ENCODE measurements around the gene WDR41. TPM values are rescaled to one million over a fixed set of nuclear protein-coding genes. Genes with fewer than 3 reads are reported as not detected.

The WDR41 gene
- polyA plus RNA-seq, 1 donor from 2014 or later = 87.6 TPM

GRCh38 chr5:77498952-77499351, 6.8 kb upstream of the WDR41 start:
- TF ChIP-seq SMC3 (conservative IDR thresholded peaks at IDR 0.05; ENCODE audit: poor library complexity) (no peak), EZH2 (IDR thresholded peaks at IDR 0.05; ENCODE audit: borderline replicate concordance, insufficient read depth, low read length, poor library complexity, severe bottlenecking) (no peak), MXI1 (conservative IDR thresholded peaks at IDR 0.05; ENCODE audit: poor library complexity, severe bottlenecking) (no peak), RAD21 (conservative IDR thresholded peaks at IDR 0.05) (no peak), EP300 (conservative IDR thresholded peaks at IDR 0.05; ENCODE audit: poor library complexity, severe bottlenecking) (no peak), TAF1 (IDR thresholded peaks at IDR 0.05; ENCODE audit: low read depth) (no peak), POLR2AphosphoS5 (IDR thresholded peaks at IDR 0.05) (no peak)
- TF ChIP-seq, protein P1, sequence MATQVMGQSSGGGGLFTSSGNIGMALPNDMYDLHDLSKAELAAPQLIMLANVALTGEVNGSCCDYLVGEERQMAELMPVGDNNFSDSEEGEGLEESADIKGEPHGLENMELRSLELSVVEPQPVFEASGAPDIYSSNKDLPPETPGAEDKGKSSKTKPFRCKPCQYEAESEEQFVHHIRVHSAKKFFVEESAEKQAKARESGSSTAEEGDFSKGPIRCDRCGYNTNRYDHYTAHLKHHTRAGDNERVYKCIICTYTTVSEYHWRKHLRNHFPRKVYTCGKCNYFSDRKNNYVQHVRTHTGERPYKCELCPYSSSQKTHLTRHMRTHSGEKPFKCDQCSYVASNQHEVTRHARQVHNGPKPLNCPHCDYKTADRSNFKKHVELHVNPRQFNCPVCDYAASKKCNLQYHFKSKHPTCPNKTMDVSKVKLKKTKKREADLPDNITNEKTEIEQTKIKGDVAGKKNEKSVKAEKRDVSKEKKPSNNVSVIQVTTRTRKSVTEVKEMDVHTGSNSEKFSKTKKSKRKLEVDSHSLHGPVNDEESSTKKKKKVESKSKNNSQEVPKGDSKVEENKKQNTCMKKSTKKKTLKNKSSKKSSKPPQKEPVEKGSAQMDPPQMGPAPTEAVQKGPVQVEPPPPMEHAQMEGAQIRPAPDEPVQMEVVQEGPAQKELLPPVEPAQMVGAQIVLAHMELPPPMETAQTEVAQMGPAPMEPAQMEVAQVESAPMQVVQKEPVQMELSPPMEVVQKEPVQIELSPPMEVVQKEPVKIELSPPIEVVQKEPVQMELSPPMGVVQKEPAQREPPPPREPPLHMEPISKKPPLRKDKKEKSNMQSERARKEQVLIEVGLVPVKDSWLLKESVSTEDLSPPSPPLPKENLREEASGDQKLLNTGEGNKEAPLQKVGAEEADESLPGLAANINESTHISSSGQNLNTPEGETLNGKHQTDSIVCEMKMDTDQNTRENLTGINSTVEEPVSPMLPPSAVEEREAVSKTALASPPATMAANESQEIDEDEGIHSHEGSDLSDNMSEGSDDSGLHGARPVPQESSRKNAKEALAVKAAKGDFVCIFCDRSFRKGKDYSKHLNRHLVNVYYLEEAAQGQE (IDR thresholded peaks at IDR 0.05; ENCODE audit: borderline replicate concordance) = no peak
- TF ChIP-seq, protein P2, sequence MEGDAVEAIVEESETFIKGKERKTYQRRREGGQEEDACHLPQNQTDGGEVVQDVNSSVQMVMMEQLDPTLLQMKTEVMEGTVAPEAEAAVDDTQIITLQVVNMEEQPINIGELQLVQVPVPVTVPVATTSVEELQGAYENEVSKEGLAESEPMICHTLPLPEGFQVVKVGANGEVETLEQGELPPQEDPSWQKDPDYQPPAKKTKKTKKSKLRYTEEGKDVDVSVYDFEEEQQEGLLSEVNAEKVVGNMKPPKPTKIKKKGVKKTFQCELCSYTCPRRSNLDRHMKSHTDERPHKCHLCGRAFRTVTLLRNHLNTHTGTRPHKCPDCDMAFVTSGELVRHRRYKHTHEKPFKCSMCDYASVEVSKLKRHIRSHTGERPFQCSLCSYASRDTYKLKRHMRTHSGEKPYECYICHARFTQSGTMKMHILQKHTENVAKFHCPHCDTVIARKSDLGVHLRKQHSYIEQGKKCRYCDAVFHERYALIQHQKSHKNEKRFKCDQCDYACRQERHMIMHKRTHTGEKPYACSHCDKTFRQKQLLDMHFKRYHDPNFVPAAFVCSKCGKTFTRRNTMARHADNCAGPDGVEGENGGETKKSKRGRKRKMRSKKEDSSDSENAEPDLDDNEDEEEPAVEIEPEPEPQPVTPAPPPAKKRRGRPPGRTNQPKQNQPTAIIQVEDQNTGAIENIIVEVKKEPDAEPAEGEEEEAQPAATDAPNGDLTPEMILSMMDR (IDR thresholded peaks at IDR 0.05; ENCODE audit: poor library complexity, severe bottlenecking) = no peak
- Histone ChIP-seq H3K27me3 (ENCODE audit: insufficient read depth, low read depth, low read length) (no peaks in the 10 kb centered on the region), H3K9ac (ENCODE audit: low read length) (no peak overlapping the region)

GRCh38 chr5:77494935-77495334, 2.8 kb upstream of the WDR41 start:
- no peaks in the 10 kb centered on the region for H3K27me3 ChIP-seq (ENCODE audit: insufficient read depth, low read depth, low read length)
- H3K9ac ChIP-seq (ENCODE audit: low read length) = no peak overlapping the region
- no peaks in the 10 kb centered on the region for H4K20me1 ChIP-seq (ENCODE audit: insufficient read depth)
- H3K9me3 ChIP-seq (ENCODE audit: low read length) = no peaks in the 10 kb centered on the region
- H3K4me3 ChIP-seq (ENCODE audit: low read length) = no peak overlapping the region
- H3K36me3 ChIP-seq (ENCODE audit: insufficient read depth, low read length) = no peaks in the 10 kb centered on the region
- no peak overlapping the region for H3K4me2 ChIP-seq (ENCODE audit: low read length)
- H2AFZ ChIP-seq (ENCODE audit: low read depth, low read length) = no peak overlapping the region
- no peaks in the 10 kb centered on the region for H3F3A ChIP-seq (ENCODE audit: insufficient read depth, low read length, poor library complexity, severe bottlenecking)
- H3K79me2 ChIP-seq (replicated peaks; ENCODE audit: insufficient read depth, low read length) = peaks cover 13% of the 10 kb centered on the region
- TF ChIP-seq, protein P2 (IDR thresholded peaks at IDR 0.05; ENCODE audit: poor library complexity, severe bottlenecking) = no peak
- no peak for TF ChIP-seq EP300 (conservative IDR thresholded peaks at IDR 0.05; ENCODE audit: poor library complexity, severe bottlenecking)
- no peak for TF ChIP-seq SMC3 (conservative IDR thresholded peaks at IDR 0.05; ENCODE audit: poor library complexity)
- no peak for TF ChIP-seq RAD21 (conservative IDR thresholded peaks at IDR 0.05)
- no peaks in the 10 kb centered on the region for H3K9me2 ChIP-seq (ENCODE audit: insufficient read depth, low read length)
- H3K27ac ChIP-seq (ENCODE audit: low read length) = no peak overlapping the region

More at GRCh38 chr5:77498952-77499351, 6.8 kb upstream of the WDR41 start:
- Histone ChIP-seq H3K27ac (ENCODE audit: low read length) (no peak overlapping the region), H3K79me2 (replicated peaks; ENCODE audit: insufficient read depth, low read length) (no peaks in the 10 kb centered on the region), H3K9me3 (ENCODE audit: low read length) (no peaks in the 10 kb centered on the region), H3F3A (ENCODE audit: insufficient read depth, low read length, poor library complexity, severe bottlenecking) (no peaks in the 10 kb centered on the region), H4K20me1 (ENCODE audit: insufficient read depth) (no peaks in the 10 kb centered on the region), H3K36me3 (ENCODE audit: insufficient read depth, low read length) (no peaks in the 10 kb centered on the region), H3K9me2 (ENCODE audit: insufficient read depth, low read length) (no peaks in the 10 kb centered on the region), H3K4me2 (ENCODE audit: low read length) (no peak overlapping the region), H2AFZ (ENCODE audit: low read depth, low read length) (no peak overlapping the region), H3K4me3 (ENCODE audit: low read length) (no peak overlapping the region)
